Epithelial cell of esophagus (primary cell): ENCODE results near the gene RAB11B.
"Not testable (repeated sequence)": the region's sequence is repeated elsewhere in the genome, so short reads cannot be mapped to it uniquely, and the experiment has no call there.

Experiments
- DNase-seq: peaks from one replicate; pipeline ENCODE4 v3.0.0; 2010; ENCODE audit warnings: low read depth
- H3K4me3 ChIP-seq: 2 replicates; pipeline ENCODE4 v1.5.1; 2011; ENCODE audit warnings: mild to moderate bottlenecking, low read length, control low read depth
- CTCF ChIP-seq: IDR thresholded peaks from 2 replicates; pipeline ENCODE4 v1.5.1; 2011; ENCODE audit warnings: low read depth, mild to moderate bottlenecking, low read length, control low read depth, inconsistent platforms; ENCODE audit not compliant: insufficient read depth; ENCODE audit errors: missing control alignments

The RAB11B gene

DNA sequence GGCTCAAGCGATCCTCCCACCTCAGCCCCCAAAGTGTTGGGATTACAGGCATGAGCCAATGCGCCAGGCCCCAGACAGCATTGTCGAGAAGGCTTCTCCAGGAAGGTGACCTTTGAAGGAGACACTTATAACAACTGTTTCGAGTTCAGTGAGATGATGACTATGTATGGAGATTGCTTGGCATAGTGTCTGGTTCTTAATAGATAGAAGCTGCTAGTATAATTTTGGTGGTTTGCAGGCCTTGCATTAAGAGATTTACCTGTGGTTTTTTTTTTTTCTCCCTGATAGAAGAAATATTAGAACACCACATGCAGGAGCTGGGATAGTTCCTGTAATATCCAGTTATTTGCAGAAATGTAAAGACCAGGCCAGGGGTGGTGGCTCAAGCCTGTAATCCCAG, 26.6 kb downstream of the RAB11B start:
- H3K4me3 ChIP-seq: no peak overlapping the region
- DNase-seq: no peak
- no peak for TF ChIP-seq CTCF

DNA sequence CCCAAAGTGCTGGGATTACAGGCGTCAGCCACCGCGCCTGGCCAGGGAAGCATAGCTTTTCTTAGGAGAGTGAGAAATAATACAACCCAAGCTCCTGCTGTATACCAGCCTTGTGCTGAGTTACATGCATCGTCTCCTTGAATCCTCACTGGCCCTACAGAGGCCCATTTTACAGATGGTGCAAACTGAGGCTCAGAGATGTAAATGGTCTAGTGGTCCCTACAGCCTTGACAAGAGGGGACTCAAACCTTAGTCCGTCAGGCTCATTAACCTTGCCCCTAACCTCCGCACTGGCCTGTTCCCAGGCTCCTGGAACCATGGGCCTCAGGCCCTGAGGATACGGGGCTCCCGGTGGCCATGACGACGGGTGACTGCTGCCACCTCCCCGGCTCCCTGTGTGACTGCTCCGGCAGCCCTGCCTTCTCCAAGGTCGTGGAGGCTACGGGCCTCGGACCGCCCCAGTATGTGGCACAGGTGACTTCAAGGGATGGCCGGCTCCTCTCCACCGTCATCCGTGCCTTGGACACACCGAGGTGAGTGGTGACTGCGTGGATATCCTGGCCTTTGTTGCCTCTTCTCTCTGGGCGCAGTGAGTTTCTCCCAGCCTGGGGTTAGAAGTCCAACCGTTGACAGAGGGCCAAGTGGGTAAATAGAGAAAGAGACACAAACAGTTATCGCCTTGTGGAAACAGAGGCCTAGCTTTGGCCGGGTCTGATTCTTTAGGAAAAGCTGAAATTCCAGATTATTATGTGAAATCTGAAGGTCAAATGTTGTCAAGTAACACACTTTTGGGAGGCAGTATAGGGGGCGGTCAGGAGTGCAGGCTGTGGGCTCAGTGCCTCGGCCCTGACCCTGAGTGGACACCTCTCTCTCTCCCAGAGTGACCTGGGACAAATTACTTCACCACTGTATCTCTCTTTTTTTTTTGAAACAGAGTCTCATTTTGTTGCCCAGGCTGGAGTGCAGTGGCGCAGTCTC, 31.6 kb downstream of the RAB11B start:
- DNase-seq: no peak
- no peak overlapping the region for H3K4me3 ChIP-seq
- no peak for TF ChIP-seq CTCF

- TF ChIP-seq CTCF: no peak
- peak; percentile 85 for DNase-seq
These were observed 33.7 kb downstream of the RAB11B start for GRCh38 chr19:8423817-8424223.

DNA sequence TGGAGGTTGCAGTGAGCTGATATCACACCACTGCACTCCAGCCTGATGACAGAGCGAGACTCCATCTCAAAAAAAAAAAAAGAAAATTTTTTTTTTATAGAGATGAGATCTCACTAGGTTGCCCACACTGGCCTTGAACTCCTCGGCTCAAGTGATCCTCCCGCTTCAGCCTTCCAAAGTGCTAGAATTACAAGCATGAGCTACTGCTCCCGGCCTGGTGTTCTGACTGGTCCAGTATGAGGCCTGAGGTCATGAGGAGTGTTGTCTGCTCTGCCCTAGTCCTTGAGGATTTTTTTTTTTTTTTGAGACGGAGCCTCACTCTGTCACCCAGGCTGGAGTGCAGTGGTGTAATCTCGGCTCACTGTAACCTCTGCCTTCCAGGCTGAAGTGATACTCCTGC, 35.2 kb downstream of the RAB11B start:
- H3K4me3 ChIP-seq, DNase-seq: not testable (repeated sequence)

More at GRCh38 chr19:8423817-8424223, 33.7 kb downstream of the RAB11B start:
- no peak overlapping the region for H3K4me3 ChIP-seq

DNA sequence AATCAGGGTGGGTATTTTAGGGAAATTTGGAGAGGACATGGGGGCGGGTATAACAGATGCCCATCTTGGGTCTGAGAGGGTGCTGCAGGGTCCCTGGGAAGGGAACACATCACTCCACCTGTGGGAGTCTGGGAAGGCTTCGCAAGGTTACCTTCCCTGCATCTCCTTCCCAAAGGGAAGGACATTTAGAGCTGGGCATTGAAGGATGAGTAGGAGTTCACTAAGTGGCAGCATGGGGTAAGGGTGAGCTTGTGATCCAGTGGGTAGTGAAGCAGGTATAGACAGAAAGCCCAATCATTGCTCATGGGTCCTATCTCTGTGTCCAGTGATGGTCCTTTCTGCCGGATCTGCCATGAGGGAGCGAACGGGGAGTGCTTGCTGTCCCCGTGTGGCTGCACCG, 36.1 kb downstream of the RAB11B start:
- TF ChIP-seq CTCF: no peak
- no peak for DNase-seq
- H3K4me3 ChIP-seq: no peak overlapping the region

- no peak for DNase-seq
- no peak overlapping the region for H3K4me3 ChIP-seq
- TF ChIP-seq CTCF: no peak
These were observed 38.9 kb downstream of the RAB11B start for GRCh38 chr19:8429044-8429443.

DNA sequence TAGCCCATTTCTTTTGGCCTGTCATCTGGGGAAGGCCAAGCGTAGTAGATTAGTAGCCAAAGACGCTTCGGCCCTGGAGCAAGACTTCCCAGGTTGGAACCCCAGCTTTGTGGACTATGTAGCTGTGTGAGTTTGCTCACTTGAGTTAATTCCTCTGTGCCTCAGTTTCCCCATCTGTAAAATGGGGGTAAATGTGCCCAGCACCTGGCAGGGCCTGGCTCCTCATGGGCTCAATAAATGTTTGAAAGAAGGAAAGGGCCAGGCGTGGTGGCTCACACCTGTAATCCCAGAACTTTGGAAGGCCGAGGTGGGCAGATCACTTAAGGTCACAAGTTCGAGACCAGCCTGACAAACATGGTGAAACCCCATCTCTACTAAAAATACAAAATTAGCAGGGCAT, 39.7 kb downstream of the RAB11B start:
- no peak for TF ChIP-seq CTCF
- no peak for DNase-seq
- no peak overlapping the region for H3K4me3 ChIP-seq
